HepG2 (cell line): ENCODE measurements around the gene MLXIPL. TPM values are rescaled to one million over a fixed set of nuclear protein-coding genes. Genes with fewer than 3 reads are reported as not detected.

Source experiments
- ATAC-seq: fragments of 200-7000 bp; cut with Tn5 transposase; 3 replicates; pipeline ENCODE4 v1.9.1; 2020; ENCODE audit warnings: mild to moderate bottlenecking, moderate library complexity
- BruUV-seq: library from RNA; stranded (reverse); fragments of 400-500 nt; replicated peaks from 2 replicates; lab custom pipeline; 2021; lab: Mats Ljungman, UMichigan
- CTCF ChIA-PET: fragments of 300-600 bp; formaldehyde crosslinking; extraction: SDS; loops from one replicate; lab custom pipeline; 2021; ENCODE audit warnings: low total read pairs, inconsistent platforms, low intra/inter-chr PET ratio; lab: Yijun Ruan, JAX
- POLR2A ChIA-PET: fragments of 350-600 bp; sonication (Branson Sonifier 250); formaldehyde crosslinking; loops from one replicate; lab custom pipeline; 2020; ENCODE audit warnings: antibody characterized with exemption, inconsistent platforms; lab: Yijun Ruan, JAX
- DNase-seq: peaks from one replicate; pipeline ENCODE4 v3.0.0-alpha.2; 2015; ENCODE audit warnings: low spot score
- FAIRE-seq: peaks from 3 replicates; lab custom pipeline; 2011; peaks lifted over from hg19 to GRCh38; lab: Jason Lieb, UNC
- H2AFZ ChIP-seq: one replicate; pipeline ENCODE4 v1.6.1; 2011; ENCODE audit warnings: low read length, inconsistent platforms
- H3K27ac ChIP-seq: fragments of 300-600 bp; 3 replicates; pipeline ENCODE4 v1.8.0; 2011; ENCODE audit warnings: mixed run types, mild to moderate bottlenecking, mixed read lengths, low read length, inconsistent platforms; ENCODE audit not compliant: insufficient read depth; ENCODE audit errors: extremely low read length
- H3K27me3 ChIP-seq, 2 experiments: fragments of 200-600 bp in 1 of 2; 2 replicates in 1 of 2; 3 replicates in 1 of 2; pipeline versions ENCODE4 v1.6.0 to v1.8.0; 2011; ENCODE audit warnings: low read length in 2 of 2, mild to moderate bottlenecking in 2 of 2, moderate library complexity in 2 of 2, inconsistent platforms in 1 of 2; ENCODE audit not compliant: insufficient read depth in 2 of 2, control insufficient read depth in 1 of 2
- H3K36me3 ChIP-seq, 2 experiments: fragments of 200-600 bp in 1 of 2; replicated peaks in 1 of 2; 2 replicates in 1 of 2; 3 replicates in 1 of 2; pipeline versions ENCODE4 v1.5.1 to v1.8.0; 2011; ENCODE audit warnings: low read length in 2 of 2, inconsistent platforms in 1 of 2; ENCODE audit not compliant: insufficient read depth in 2 of 2, control insufficient read depth in 1 of 2
- H3K4me1 ChIP-seq: 2 replicates; pipeline ENCODE4 v1.5.1; 2012; ENCODE audit warnings: low read length, inconsistent platforms; ENCODE audit not compliant: insufficient read depth
- H3K4me2 ChIP-seq: 2 replicates; pipeline ENCODE4 v1.6.0; 2011; ENCODE audit warnings: low read depth, low read length, inconsistent platforms
- H3K4me3 ChIP-seq, 3 experiments: fragments of 200-600 bp in 1 of 3; sonication (generic), shearing (Covaris generic) in 1 of 3; replicated peaks in 1 of 3; 2 replicates each; pipeline ENCODE4 v1.5.1; 2011 to 2016; ENCODE audit warnings: low read length in 3 of 3, inconsistent platforms in 2 of 3, low read depth in 2 of 3, mild to moderate bottlenecking in 2 of 3, control low read depth in 1 of 3, mixed read lengths in 1 of 3; ENCODE audit not compliant: insufficient read depth in 1 of 3
- H3K79me2 ChIP-seq: one replicate; pipeline ENCODE4 v1.6.1; 2011; ENCODE audit warnings: low read length, inconsistent platforms; ENCODE audit not compliant: insufficient read depth
- H3K9ac ChIP-seq: 2 replicates; pipeline ENCODE4 v1.6.0; 2011; ENCODE audit warnings: mild to moderate bottlenecking, low read depth, low read length, inconsistent platforms; ENCODE audit not compliant: insufficient read depth
- H3K9me3 ChIP-seq: 2 replicates; pipeline ENCODE4 v1.5.1; 2012; ENCODE audit warnings: mild to moderate bottlenecking, low read length
- H4K20me1 ChIP-seq: 2 replicates; pipeline ENCODE4 v1.6.0; 2011; ENCODE audit warnings: inconsistent platforms, mild to moderate bottlenecking, low read length, moderate library complexity; ENCODE audit not compliant: insufficient read depth
- ATF1 ChIP-seq: IDR thresholded peaks from 2 replicates; pipeline ENCODE4 v1.6.1; 2016; ENCODE audit warnings: mild to moderate bottlenecking, control low read depth
- FOXO1 ChIP-seq: sonication (generic); formaldehyde crosslinking; IDR thresholded peaks from 2 replicates; pipeline ENCODE4 v1.4.0; 2020; ENCODE audit warnings: missing genetic modification reagents
- GATA4 ChIP-seq: sonication (generic); IDR thresholded peaks from 2 replicates; pipeline ENCODE4 v1.6.1; 2016; ENCODE audit warnings: antibody characterized with exemption, low read depth, borderline replicate concordance
- HOXA3 ChIP-seq: sonication (generic); formaldehyde crosslinking; IDR thresholded peaks from 2 replicates; pipeline ENCODE4 v1.5.0; 2020; ENCODE audit warnings: missing genetic modification reagents
- MTA1 ChIP-seq: sonication (generic); formaldehyde crosslinking; IDR thresholded peaks from 2 replicates; pipeline ENCODE4 v1.4.0; 2020; ENCODE audit warnings: missing genetic modification reagents, mild to moderate bottlenecking, borderline replicate concordance
- NFE2L2 ChIP-seq: fragments of 150-350 bp; IDR thresholded peaks from 2 replicates; pipeline ENCODE4 v1.6.1; 2014; ENCODE audit warnings: low read length
- NFIC ChIP-seq: IDR thresholded peaks from 2 replicates; pipeline ENCODE4 v1.6.1; 2012; ENCODE audit warnings: mild to moderate bottlenecking, low read length, inconsistent platforms
- RAD21 ChIP-seq: fragments of 450-650 bp; formaldehyde crosslinking; IDR thresholded peaks from 2 replicates; pipeline ENCODE4 v1.5.0; 2020; ENCODE audit warnings: mild to moderate bottlenecking
- REL ChIP-seq: sonication (generic); formaldehyde crosslinking; conservative IDR thresholded peaks from 2 replicates; pipeline ENCODE4 v1.8.0; 2022; ENCODE audit warnings: mild to moderate bottlenecking, missing genetic modification reagents, moderate library complexity
- RFX1 ChIP-seq: fragments of 450-650 bp; IDR thresholded peaks from 2 replicates; pipeline ENCODE4 v1.6.1; 2017
- ZFP62 ChIP-seq: sonication (generic); formaldehyde crosslinking; IDR thresholded peaks from 2 replicates; pipeline ENCODE4 v1.4.0; 2020; ENCODE audit warnings: missing genetic modification reagents
- ZNF790 ChIP-seq: sonication (generic); formaldehyde crosslinking; IDR thresholded peaks from 2 replicates; pipeline ENCODE4 v1.8.0; 2022; ENCODE audit warnings: missing genetic modification reagents, mild to moderate bottlenecking, borderline replicate concordance
- ZNF841 ChIP-seq: sonication (generic); formaldehyde crosslinking; IDR thresholded peaks from 2 replicates; pipeline ENCODE4 v1.8.1; 2023; ENCODE audit warnings: missing genetic modification reagents, borderline replicate concordance
- WGBS: methylation state at CpG from one replicate; pipeline ENCODE4 v1.1.6; 2017; ENCODE audit warnings: low lambda C conversion rate; 5-methylcytosine and 5-hydroxymethylcytosine counted together
- in situ Hi-C: cut with HindIII; loops from 2 replicates; pipeline ENCODE4 v1.10.0; 2017; ENCODE audit warnings: low pct_unique_long_range_greater_than_20kb; ENCODE audit not compliant: extremely low pct_ligation_motif_present
- intact Hi-C: fragments of 100-400 bp; cut with micrococcal nuclease; formaldehyde crosslinking; loops from one replicate; pipeline ENCODE4 v1.10.0; 2022; ENCODE audit not compliant: unreplicated experiment
- polyA plus RNA-seq, 8 experiments: library from polyadenylated mRNA; depleted of rRNA in 3 of 8; stranded (reverse) in 7 of 8; unstranded in 1 of 8; fragments of >200 nt; fragmentation: Illumina TruSeq in 4 of 8; extraction: Trizol in 4 of 8; gene quantifications; 2 replicates each; pipeline versions ENCODE4 v1.2.1 to v1.2.3, GENCODE V29; 2011 to 2016; ENCODE audit warnings: low read depth in 4 of 8, missing spikeins in 1 of 8, mixed read lengths in 1 of 8; ENCODE audit not compliant: insufficient read depth in 1 of 8
- total RNA-seq, 5 experiments: library from RNA; depleted of rRNA; stranded (reverse); fragments of >200 nt; fragmentation: Illumina TruSeq; extraction: Trizol; gene quantifications; 2 replicates each; pipeline ENCODE4 v1.2.3, GENCODE V29; 2016; ENCODE audit warnings: low read depth in 1 of 5
- TF ChIP-seq, protein P1 (sequence below): sonication (generic); formaldehyde crosslinking; IDR thresholded peaks from 2 replicates; pipeline ENCODE4 v1.4.0; 2020; ENCODE audit warnings: missing genetic modification reagents
- TF ChIP-seq, protein P2 (sequence below): sonication (generic); formaldehyde crosslinking; IDR thresholded peaks from 2 replicates; pipeline ENCODE4 v1.5.0; 2020; ENCODE audit warnings: missing genetic modification reagents, mild to moderate bottlenecking, borderline replicate concordance
- TF ChIP-seq, protein P3 (sequence below): sonication (generic); formaldehyde crosslinking; IDR thresholded peaks from 2 replicates; pipeline ENCODE4 v1.8.1; 2023; ENCODE audit warnings: missing genetic modification reagents, mild to moderate bottlenecking, borderline replicate concordance

MLXIPL gene
- total and polyA plus RNA-seq, 2 of the 13 experiments (the other 11 are each of a cell fraction or from before 2014, with no cell fraction given) = 51.6 to 60.1 TPM

DNA sequence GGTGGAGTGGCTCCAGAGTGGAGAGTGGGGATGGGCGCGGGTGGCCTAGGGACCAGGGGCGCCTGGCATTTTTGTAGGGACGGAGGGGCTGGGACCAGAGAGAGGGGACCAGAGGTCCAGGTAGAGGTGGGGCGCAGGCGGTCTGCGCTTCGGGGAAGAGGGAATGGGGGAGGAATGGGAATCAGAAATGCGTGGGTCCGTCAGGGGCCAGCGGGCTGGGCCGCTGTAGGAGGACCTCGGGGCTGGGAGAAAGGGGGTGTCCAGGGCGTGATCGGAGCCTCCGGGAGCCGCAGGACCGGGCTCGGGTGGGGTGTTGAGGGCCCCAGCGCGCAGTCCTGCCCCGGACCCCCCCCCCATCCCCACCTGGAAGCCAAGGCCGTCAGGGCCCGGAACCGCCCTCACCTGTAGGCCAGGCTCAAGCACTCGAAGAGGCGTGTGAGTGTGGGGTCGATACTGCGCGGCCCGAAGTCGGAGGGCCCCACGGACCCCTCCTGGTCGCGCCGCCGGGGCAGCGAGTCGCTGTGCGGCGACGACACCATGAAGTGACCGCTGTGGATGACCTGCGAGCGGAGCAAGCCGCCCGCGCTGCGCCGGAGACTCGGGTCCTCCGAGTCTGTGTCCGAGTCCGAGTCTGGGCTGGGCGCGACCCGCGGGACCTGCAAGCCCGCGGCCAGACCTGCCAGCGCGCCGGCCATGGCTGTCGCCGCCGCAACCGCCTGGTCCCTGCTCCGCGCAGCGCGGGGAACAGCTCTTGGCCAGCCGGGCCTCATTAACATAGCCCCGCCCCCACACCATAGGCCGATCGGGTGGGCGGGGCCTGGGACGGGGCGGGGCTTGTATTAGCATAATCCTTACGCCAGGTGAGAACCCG, at the start of gene MLXIPL (continued):
- TF ChIP-seq ATF1 (no peak), GATA4 (peak; percentile 74), MTA1 (CRISPR knock-in tag) (no peak)

DNA sequence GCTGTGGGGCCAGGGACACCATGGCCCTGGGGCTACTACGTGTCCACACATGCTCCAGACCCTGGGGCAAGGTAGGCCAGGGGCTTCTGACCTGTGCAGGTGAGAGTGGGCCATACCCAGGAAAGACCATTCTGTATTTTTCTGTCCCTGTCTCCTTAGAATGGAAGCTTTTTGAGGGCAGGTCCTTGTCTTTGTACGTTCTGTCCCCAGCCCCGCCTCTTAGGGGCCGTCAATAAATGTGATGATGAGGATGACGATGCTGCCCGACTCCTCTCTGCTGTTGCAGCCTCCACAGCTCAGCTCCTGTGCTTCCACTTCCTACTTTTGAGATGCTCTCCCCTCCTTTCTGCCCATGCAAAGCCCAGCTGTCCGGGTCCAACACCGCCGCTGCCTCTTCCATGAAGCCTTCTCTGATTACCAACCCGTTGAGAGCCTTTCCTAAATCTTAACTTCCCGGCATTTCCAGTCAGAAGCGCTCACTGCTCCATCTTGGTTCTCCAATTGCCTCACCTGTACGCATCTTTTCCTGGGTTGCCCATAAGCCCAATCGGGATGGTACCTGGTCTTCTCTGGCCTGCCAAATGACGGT, 47.6 kb upstream of the MLXIPL start:
- ChIA-PET POLR2A (no interaction called here), CTCF (no interaction called here)
- no peak for DNase-seq
- Histone ChIP-seq H3K9me3 (no peaks in the 10 kb centered on the region), H3K4me1 (peaks cover 27% of the 10 kb centered on the region; the same call in 1 of the 2 replicates), H3K4me3 (no peak overlapping the region), H3K27me3 (no peaks in the 10 kb centered on the region; a peak in 1 of 5 replicates), H3K4me2 (no peak overlapping the region), H3K27ac (no peak overlapping the region), H4K20me1 (no peaks in the 10 kb centered on the region), H3K9ac (no peak overlapping the region), H3K79me2 (no peaks in the 10 kb centered on the region), H2AFZ (no peak overlapping the region), H3K36me3 (peaks cover 0 to 2% of the 10 kb centered on the region in 2 experiments; a peak in 1 of 5 replicates)
- no TSS peak for BruUV-seq
- no peak for ATAC-seq
- in situ Hi-C loops (no loop called here), intact Hi-C loops (no loop called here)
- WGBS = 95% methylated on average over 15 of the region's 15 CpGs
- no peak for FAIRE-seq
- no peak for TF ChIP-seq HOXA3
- no peak for TF ChIP-seq ZNF790 (CRISPR knock-in tag)
- no peak for TF ChIP-seq NFE2L2
- TF ChIP-seq RAD21 (CRISPR knock-in tag) = no peak
- TF ChIP-seq FOXO1 (CRISPR knock-in tag) = no peak
- no peak for TF ChIP-seq ZFP62 (CRISPR knock-in tag)
- TF ChIP-seq NFIC = no peak
- TF ChIP-seq, protein P1, sequence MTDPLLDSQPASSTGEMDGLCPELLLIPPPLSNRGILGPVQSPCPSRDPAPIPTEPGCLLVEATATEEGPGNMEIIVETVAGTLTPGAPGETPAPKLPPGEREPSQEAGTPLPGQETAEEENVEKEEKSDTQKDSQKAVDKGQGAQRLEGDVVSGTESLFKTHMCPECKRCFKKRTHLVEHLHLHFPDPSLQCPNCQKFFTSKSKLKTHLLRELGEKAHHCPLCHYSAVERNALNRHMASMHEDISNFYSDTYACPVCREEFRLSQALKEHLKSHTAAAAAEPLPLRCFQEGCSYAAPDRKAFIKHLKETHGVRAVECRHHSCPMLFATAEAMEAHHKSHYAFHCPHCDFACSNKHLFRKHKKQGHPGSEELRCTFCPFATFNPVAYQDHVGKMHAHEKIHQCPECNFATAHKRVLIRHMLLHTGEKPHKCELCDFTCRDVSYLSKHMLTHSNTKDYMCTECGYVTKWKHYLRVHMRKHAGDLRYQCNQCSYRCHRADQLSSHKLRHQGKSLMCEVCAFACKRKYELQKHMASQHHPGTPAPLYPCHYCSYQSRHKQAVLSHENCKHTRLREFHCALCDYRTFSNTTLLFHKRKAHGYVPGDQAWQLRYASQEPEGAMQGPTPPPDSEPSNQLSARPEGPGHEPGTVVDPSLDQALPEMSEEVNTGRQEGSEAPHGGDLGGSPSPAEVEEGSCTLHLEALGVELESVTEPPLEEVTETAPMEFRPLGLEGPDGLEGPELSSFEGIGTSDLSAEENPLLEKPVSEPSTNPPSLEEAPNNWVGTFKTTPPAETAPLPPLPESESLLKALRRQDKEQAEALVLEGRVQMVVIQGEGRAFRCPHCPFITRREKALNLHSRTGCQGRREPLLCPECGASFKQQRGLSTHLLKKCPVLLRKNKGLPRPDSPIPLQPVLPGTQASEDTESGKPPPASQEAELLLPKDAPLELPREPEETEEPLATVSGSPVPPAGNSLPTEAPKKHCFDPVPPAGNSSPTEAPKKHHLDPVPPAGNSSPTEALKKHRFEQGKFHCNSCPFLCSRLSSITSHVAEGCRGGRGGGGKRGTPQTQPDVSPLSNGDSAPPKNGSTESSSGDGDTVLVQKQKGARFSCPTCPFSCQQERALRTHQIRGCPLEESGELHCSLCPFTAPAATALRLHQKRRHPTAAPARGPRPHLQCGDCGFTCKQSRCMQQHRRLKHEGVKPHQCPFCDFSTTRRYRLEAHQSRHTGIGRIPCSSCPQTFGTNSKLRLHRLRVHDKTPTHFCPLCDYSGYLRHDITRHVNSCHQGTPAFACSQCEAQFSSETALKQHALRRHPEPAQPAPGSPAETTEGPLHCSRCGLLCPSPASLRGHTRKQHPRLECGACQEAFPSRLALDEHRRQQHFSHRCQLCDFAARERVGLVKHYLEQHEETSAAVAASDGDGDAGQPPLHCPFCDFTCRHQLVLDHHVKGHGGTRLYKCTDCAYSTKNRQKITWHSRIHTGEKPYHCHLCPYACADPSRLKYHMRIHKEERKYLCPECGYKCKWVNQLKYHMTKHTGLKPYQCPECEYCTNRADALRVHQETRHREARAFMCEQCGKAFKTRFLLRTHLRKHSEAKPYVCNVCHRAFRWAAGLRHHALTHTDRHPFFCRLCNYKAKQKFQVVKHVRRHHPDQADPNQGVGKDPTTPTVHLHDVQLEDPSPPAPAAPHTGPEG (CRISPR knock-in tag) = no peak
- TF ChIP-seq ZNF841 (CRISPR knock-in tag) = no peak
- TF ChIP-seq RFX1 = no peak
- TF ChIP-seq, protein P2, sequence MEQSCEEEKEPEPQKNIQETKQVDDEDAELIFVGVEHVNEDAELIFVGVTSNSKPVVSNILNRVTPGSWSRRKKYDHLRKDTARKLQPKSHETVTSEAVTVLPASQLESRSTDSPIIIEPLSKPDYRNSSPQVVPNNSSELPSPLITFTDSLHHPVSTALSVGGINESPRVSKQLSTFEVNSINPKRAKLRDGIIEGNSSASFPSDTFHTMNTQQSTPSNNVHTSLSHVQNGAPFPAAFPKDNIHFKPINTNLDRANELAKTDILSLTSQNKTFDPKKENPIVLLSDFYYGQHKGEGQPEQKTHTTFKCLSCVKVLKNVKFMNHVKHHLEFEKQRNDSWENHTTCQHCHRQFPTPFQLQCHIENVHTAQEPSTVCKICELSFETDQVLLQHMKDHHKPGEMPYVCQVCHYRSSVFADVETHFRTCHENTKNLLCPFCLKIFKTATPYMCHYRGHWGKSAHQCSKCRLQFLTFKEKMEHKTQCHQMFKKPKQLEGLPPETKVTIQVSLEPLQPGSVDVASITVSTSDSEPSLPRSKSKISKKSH (CRISPR knock-in tag) = no peak
- TF ChIP-seq, protein P3, sequence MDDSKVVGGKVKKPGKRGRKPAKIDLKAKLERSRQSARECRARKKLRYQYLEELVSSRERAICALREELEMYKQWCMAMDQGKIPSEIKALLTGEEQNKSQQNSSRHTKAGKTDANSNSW = no peak
- TF ChIP-seq REL (CRISPR knock-in tag) = no peak
